Stimulated activated CD4-positive, alpha-beta T cell treated with anti-CD3 and anti-CD28 coated beads, Interleukin-4, amount 100 ng/mL, for 1 hour (primary cell): Measurements from ENCODE around the gene FOXF1.

Experiments used
- DNase-seq: peaks from one replicate; pipeline ENCODE4 v3.0.0-alpha.2; 2020

Gene FOXF1

GRCh38 chr16:86510465-86511261, at the start of gene FOXF1:
Gene FOXF1, plus strand, starts transcription at chr16:86510527. Its CDS starts 43 bp downstream, at chr16:86510570.
- no peak for DNase-seq

GRCh38 chr16:86461037-86461436, 49.3 kb upstream of the FOXF1 start:
- DNase-seq: no peak

GRCh38 chr16:86462334-86463084, 47.8 kb upstream of the FOXF1 start:
- no peak for DNase-seq

- DNase-seq: no peak
Observed at GRCh38 chr16:86464044-86464443, 46.3 kb upstream of the FOXF1 start.

- no peak for DNase-seq
Observed at GRCh38 chr16:86465434-86465833, 44.9 kb upstream of the FOXF1 start.

- DNase-seq: no peak
Observed at GRCh38 chr16:86466696-86467406, 43.5 kb upstream of the FOXF1 start.

GRCh38 chr16:86467490-86467889, 42.8 kb upstream of the FOXF1 start:
- DNase-seq: no peak

GRCh38 chr16:86470964-86471363, 39.4 kb upstream of the FOXF1 start:
- DNase-seq: no peak

- DNase-seq: no peak
Observed at GRCh38 chr16:86471896-86472295, 38.4 kb upstream of the FOXF1 start.

GRCh38 chr16:86472366-86472765, 38.0 kb upstream of the FOXF1 start:
- DNase-seq: no peak

- DNase-seq: no peak
Observed at GRCh38 chr16:86476956-86477534, 33.3 kb upstream of the FOXF1 start.

GRCh38 chr16:86477642-86478041, 32.7 kb upstream of the FOXF1 start:
- no peak for DNase-seq

- DNase-seq: no peak
Observed at GRCh38 chr16:86478779-86479178, 31.5 kb upstream of the FOXF1 start.

GRCh38 chr16:86479419-86479818, 30.9 kb upstream of the FOXF1 start:
- DNase-seq: no peak

GRCh38 chr16:86480444-86480843, 29.9 kb upstream of the FOXF1 start:
- no peak for DNase-seq

GRCh38 chr16:86481607-86482006, 28.7 kb upstream of the FOXF1 start:
- no peak for DNase-seq

GRCh38 chr16:86484240-86484639, 26.1 kb upstream of the FOXF1 start:
- no peak for DNase-seq

GRCh38 chr16:86485746-86486145, 24.6 kb upstream of the FOXF1 start:
- DNase-seq: no peak

GRCh38 chr16:86490859-86491639, 19.3 kb upstream of the FOXF1 start:
- DNase-seq: no peak

- no peak for DNase-seq
Observed at GRCh38 chr16:86491640-86492023, 18.7 kb upstream of the FOXF1 start.

GRCh38 chr16:86492267-86492960, 17.9 kb upstream of the FOXF1 start:
- DNase-seq: no peak
